ENCODE results near the gene SHISA8. TPM values are rescaled to one million over a fixed set of nuclear protein-coding genes. Genes with fewer than 3 reads are reported as not detected.
A peak's percentile ranks its signal among the peaks of the same experiment; 100 is the strongest.

The SHISA8 gene
- total and polyA plus RNA-seq, 4 donors: not detected

GRCh38 chr22:41910050-41911000, 4.5 kb downstream of the SHISA8 start:
- no peak for DNase-seq (ENCODE audit: low spot score)
- Histone ChIP-seq H3K36me3 (ENCODE audit: control insufficient read depth in 4 of 4, insufficient read depth in 3 of 4, low read depth in 1 of 4, low read length in 3 of 4) (peaks cover 1 to 8% (median 4%) of the 10 kb centered on the region in 4 donors), H3K4me1 (ENCODE audit: control insufficient read depth in 4 of 4, insufficient read depth in 4 of 4, low read length in 3 of 4) (peaks cover 6 to 21% (median 12%) of the 10 kb centered on the region in 4 donors), H3K27me3 (ENCODE audit: control insufficient read depth in 4 of 4, insufficient read depth in 4 of 4, low read length in 3 of 4) (peaks cover 0 to 7% (median 6%) of the 10 kb centered on the region in 4 donors), H3K4me3 (ENCODE audit: low read depth in 1 of 3, low read length in 3 of 3) (peak overlapping the region in 1 of 3 donors; percentile 20), H3K9ac (ENCODE audit: low read depth in 1 of 2, low read length in 2 of 2) (no peak overlapping the region), H3K9me3 (ENCODE audit: control insufficient read depth in 4 of 4, low read length in 3 of 4) (no peaks in the 10 kb centered on the region), H3K27ac (ENCODE audit: low read depth in 1 of 2, low read length in 2 of 2) (no peak overlapping the region)
- 2% methylated on average over 112 of the region's 112 CpGs for WGBS
- TF ChIP-seq FOXA1 (IDR thresholded peaks at IDR 0.05) (no peak), EGR1 (IDR thresholded peaks at IDR 0.05; ENCODE audit: low read depth in 2 of 2) (no peak), JUND (IDR thresholded peaks at IDR 0.05) (no peak), FOXA2 (IDR thresholded peaks at IDR 0.05) (no peak), REST (IDR thresholded peaks at IDR 0.05) (no peak), HNF4G (IDR thresholded peaks at IDR 0.05) (no peak), RAD21 (IDR thresholded peaks at IDR 0.05) (no peak), YY1 (IDR thresholded peaks at IDR 0.05) (no peak), RXRA (IDR thresholded peaks at IDR 0.05) (no peak), GABPA (IDR thresholded peaks at IDR 0.05 in 1 of 2, conservative IDR thresholded peaks at IDR 0.05 in 1 of 2) (no peak), HNF4A (conservative IDR thresholded peaks at IDR 0.05) (no peak)
- TF ChIP-seq, protein P1, sequence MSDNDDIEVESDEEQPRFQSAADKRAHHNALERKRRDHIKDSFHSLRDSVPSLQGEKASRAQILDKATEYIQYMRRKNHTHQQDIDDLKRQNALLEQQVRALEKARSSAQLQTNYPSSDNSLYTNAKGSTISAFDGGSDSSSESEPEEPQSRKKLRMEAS (IDR thresholded peaks at IDR 0.05): no peak
- TF ChIP-seq, protein P2, sequence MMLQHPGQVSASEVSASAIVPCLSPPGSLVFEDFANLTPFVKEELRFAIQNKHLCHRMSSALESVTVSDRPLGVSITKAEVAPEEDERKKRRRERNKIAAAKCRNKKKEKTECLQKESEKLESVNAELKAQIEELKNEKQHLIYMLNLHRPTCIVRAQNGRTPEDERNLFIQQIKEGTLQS (IDR thresholded peaks at IDR 0.05): no peak

- peaks cover 0 to 7% (median 4%) of the 10 kb centered on the region in 4 donors for H3K27me3 ChIP-seq (ENCODE audit: control insufficient read depth in 4 of 4, insufficient read depth in 4 of 4, low read length in 3 of 4)
Measured at GRCh38 chr22:41909310-41910049, 5.4 kb downstream of the SHISA8 start.

More at GRCh38 chr22:41909310-41910049, 5.4 kb downstream of the SHISA8 start:
- H3K4me1 ChIP-seq (ENCODE audit: control insufficient read depth in 4 of 4, insufficient read depth in 4 of 4, low read length in 3 of 4): peaks cover 6 to 13% (median 8%) of the 10 kb centered on the region in 4 donors
- no peak for DNase-seq (ENCODE audit: low spot score)
- no peak overlapping the region for H3K27ac ChIP-seq (ENCODE audit: low read depth in 1 of 2, low read length in 2 of 2)
- H3K36me3 ChIP-seq (ENCODE audit: control insufficient read depth in 4 of 4, insufficient read depth in 3 of 4, low read depth in 1 of 4, low read length in 3 of 4): peaks cover 8 to 15% (median 12%) of the 10 kb centered on the region in 4 donors
- H3K9ac ChIP-seq (ENCODE audit: low read depth in 1 of 2, low read length in 2 of 2): no peak overlapping the region
- 15% methylated on average over 55 of the region's 55 CpGs for WGBS
- no peaks in the 10 kb centered on the region for H3K9me3 ChIP-seq (ENCODE audit: control insufficient read depth in 4 of 4, low read length in 3 of 4)
- H3K4me3 ChIP-seq (ENCODE audit: low read depth in 1 of 3, low read length in 3 of 3): peak overlapping the region in 1 of 3 donors; percentile 20
- TF ChIP-seq EGR1 (IDR thresholded peaks at IDR 0.05; ENCODE audit: low read depth in 2 of 2) (no peak), RXRA (IDR thresholded peaks at IDR 0.05) (no peak), HNF4G (IDR thresholded peaks at IDR 0.05) (no peak), CTCF (IDR thresholded peaks at IDR 0.05; ENCODE audit: low read depth, low read length, missing input control) (no peak), RAD21 (IDR thresholded peaks at IDR 0.05) (no peak), HNF4A (conservative IDR thresholded peaks at IDR 0.05) (no peak), JUND (IDR thresholded peaks at IDR 0.05) (no peak), FOXA2 (IDR thresholded peaks at IDR 0.05) (no peak), FOXA1 (IDR thresholded peaks at IDR 0.05) (no peak), REST (IDR thresholded peaks at IDR 0.05) (no peak), TAF1 (conservative IDR thresholded peaks at IDR 0.05) (no peak), SP1 (IDR thresholded peaks at IDR 0.05) (no peak), YY1 (IDR thresholded peaks at IDR 0.05) (no peak), GABPA (IDR thresholded peaks at IDR 0.05 in 1 of 2, conservative IDR thresholded peaks at IDR 0.05 in 1 of 2) (no peak)
- TF ChIP-seq, protein P1 (IDR thresholded peaks at IDR 0.05): no peak
- TF ChIP-seq, protein P2 (IDR thresholded peaks at IDR 0.05): no peak
